NCI-H2196 (cell line): ENCODE data around the gene NUAK2.
"Not testable (repeated sequence)": the region's sequence is repeated elsewhere in the genome, so short reads cannot be mapped to it uniquely, and the experiment has no call there.

Source experiments
- DNase-seq: peaks from one replicate; lab custom pipeline; 2025; ENCODE audit not compliant: unreplicated experiment; lab: John Stamatoyannopoulos, UW

Gene NUAK2

DNA sequence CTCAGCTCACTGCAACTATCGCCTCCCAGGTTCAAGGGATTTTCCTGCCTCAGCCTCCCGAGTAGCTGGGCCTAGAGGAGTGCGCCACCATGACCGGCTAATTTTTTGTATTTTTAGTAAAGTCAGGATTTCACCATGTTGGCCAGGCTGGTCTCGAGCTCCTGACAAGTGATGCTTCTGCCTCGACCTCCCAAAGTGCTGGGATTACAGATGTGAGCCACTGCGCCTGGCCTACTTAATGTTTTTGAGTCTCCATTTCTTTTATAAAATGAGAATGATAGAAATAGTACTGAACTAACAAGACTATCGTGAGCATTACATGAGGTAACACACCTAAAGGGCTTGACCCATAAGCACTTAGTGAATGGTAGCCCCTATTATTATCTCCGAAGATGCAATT is 21.4 kb downstream of the NUAK2 start:
- DNase-seq, result no peak

- DNase-seq, result no peak
Measured at GRCh38 chr1:205298191-205298994, 23.2 kb downstream of the NUAK2 start.

DNA sequence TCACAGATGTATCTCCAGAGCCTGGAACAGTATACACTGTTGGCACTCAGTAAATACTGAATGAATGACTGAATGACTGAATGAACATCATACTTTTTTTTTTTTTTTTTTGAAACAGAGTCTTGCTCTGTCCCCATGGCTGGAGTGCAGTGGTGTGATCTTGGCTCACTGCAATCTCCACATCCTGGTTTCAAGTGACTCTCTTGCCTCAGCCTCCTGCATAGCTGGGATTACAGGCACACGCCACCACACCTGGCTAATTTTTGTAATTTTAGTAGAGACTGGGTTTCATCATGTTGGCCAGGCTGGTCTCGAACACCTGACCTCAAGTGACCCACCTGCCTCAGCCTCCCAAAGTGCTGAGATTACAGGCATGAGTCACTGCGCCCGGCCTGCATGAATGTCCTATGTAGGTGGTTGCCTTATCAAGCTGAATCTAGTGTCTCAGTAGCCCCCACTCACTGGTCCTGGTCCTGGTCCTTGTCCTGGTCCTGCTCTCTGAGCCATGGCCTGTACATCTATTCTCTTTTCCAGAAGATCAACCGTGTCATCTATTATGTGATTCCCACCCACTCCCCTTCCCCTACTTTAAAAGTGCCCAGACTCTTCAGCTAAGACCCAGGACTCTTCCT is 23.9 kb downstream of the NUAK2 start:
- DNase-seq, result not testable (repeated sequence)

DNA sequence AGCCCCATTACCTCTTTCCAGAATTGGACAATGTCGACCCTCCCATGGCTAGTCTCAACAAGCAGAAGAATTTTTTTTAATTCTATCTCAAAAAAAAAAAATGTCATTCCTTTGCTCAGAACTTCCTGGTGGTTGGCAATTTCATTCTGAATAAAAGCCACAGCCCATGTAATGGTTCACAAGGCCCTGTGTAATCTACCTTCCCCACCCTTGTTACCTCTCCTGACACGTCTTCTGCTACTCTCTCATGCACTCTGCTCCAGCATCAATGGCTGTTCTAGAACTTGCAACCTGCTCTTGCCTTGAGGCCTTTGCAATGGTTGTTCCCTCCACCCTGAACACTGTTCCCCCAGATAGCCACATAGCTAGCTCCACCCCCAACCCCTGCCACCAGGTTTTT is 25.4 kb downstream of the NUAK2 start:
- DNase-seq, result no peak

GRCh38 chr1:205294934-205295333 is 26.6 kb downstream of the NUAK2 start:
- no peak for DNase-seq

DNA sequence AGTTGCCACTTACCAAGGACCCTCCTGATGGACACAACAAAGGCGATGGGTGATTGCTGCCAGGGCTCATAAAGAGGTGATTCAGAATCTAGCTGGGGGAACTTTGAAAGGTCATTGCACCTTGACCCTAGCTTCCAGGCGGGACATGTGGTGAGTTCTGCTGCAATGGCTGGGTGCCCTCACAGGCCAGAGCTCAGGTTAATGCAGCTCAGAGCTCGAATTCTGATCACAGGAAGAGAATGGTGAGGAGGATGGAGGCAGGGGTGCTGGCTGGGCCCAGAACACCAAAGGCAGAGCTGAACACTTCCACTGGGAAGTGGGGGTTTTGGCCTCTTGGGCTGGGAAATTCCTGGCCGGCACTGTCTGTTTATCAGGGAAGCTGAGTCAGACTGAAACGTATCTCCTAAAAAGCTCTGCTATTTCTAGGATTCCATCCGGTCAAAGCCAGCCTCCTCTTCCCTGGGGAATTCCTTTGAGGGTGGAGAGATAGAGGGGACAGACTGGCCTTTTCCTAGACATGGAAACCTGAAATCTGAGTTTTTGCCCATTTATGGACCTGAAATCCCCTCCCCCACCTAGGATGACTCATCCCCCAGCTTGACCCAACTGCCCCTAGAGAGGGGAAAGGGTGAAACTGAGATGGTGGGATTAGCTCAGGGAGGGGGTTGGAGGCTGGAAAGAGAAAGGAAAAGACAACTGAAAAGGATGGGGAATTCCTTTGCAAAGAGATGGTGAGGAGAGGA is 27.2 kb downstream of the NUAK2 start:
- no peak for DNase-seq

DNA sequence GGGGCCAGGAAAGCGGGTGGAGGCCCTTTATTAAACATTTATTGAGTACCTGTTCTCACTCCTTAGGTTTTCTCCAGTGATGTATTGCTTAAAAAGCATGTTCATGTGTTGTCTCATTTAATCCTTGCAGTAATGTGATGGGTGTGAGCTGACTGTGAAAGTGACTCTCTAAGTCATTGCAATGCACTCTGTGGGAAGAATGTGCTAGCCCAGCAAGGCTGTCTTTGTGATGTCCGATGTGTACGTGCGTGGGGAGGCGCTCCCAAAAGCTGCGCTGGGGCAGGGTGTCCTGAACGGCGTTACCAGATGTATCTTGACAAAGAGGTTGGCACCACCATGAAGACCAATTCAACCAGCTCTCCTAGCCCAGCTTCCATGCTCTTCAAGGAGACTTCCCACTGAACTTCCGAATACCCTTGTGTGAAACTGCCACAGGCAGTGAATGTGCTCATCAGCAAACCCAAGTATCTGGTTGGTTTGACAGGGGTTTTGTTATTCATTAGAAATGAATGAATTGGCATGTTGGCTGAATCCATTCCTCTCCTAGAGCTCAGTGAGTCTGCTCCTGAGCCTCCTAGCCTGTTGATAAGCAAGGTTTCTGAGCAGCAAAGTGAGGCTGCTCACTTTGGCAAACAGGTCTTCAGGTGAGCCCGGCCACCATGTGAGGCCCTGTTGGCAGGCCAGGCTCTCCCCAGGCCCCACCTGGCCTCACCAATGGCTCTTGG is 28.0 kb downstream of the NUAK2 start:
- DNase-seq, result no peak

- DNase-seq, result no peak
Measured at GRCh38 chr1:205291596-205291995, 29.9 kb downstream of the NUAK2 start.

- DNase-seq, result no peak
Measured at GRCh38 chr1:205287767-205288559, 33.6 kb downstream of the NUAK2 start.

DNA sequence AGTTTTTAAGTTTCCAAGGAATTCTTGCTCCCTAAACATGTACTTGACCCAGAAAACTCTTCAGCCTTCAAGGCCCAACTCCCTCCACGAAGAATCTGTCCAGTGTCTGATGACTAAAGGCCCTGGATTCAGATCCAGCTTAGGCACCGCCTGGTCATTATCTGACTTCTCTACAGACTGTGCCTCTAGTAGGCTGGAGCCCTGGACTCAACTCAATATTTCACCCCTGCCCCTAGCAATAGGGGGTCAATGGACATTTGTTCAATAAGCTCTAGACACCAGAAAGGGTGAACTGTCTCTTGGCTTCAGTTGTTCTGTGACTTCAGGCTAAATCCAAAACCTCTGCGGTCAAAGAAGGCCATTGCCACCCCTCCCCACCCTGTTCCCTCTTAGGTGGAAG is 34.5 kb downstream of the NUAK2 start:
- no peak for DNase-seq

DNA sequence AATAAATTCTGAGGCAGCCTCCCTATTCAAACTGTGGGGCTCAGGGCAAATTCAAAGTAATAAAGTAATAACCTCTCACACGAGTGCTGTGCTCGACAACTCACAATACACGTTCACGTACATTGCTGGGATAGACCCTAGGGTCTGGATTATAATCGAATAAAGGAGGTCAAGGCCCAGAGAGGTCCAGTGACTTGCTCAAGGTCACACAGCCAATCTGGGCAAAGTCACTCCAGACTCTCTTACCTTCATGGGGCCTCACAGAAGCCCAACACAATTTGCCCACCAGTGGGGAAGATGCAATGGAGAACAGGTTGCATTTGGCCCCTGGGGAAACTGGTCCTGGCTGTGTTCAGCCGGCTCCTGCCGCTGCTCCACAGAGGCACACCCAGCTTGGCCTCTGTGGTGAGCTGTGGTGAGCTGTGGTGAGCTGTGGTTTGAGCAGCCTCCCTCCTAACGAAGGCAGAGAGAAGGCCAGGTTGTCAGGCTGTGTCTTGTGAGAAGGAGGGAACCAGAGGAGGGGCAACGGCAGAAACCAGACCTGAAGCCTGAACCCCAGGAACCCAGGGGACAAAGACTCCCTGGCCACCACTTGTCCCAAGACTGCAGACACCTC is 35.1 kb downstream of the NUAK2 start:
- no peak for DNase-seq

- DNase-seq, result no peak
Measured at GRCh38 chr1:205285381-205286101, 36.0 kb downstream of the NUAK2 start.

DNA sequence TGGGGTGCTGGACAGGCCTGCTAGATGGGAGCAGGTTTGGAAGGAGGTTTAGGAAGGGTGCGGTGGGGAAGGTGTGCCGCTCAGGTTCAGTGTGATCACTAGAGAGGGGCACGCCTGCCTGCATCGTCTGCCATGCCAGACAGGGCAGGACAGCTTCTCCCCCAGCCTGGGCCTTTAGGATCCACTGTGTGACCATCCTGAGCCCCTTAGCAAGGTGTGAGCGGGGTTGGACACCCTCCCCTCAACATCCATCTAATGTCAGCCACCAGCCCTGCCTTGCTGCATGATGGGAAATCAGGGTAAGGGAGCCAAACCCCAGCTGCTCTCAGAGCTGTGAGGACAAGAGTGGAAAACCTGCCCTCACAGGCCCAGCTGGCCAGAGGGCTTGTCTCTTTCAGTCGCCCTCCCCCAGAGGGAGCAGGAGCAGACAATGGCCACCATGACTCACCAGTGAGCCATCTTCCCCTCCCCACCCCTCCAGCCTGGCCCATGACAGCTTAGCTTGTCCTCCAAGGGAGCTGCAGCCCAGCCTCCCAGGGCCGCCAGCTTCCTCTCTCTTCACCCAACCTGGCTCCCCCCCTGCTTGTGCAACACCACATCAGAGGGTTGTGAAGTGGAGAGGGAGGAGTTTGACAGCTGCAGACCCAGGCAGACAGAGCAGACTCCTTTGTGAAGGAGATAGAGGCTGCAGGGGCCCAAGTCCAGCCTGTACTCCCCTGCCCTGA is 37.0 kb downstream of the NUAK2 start:
- DNase-seq, result peak; percentile 96

GRCh38 chr1:205283270-205284147 is 38.0 kb downstream of the NUAK2 start:
- no peak for DNase-seq

DNA sequence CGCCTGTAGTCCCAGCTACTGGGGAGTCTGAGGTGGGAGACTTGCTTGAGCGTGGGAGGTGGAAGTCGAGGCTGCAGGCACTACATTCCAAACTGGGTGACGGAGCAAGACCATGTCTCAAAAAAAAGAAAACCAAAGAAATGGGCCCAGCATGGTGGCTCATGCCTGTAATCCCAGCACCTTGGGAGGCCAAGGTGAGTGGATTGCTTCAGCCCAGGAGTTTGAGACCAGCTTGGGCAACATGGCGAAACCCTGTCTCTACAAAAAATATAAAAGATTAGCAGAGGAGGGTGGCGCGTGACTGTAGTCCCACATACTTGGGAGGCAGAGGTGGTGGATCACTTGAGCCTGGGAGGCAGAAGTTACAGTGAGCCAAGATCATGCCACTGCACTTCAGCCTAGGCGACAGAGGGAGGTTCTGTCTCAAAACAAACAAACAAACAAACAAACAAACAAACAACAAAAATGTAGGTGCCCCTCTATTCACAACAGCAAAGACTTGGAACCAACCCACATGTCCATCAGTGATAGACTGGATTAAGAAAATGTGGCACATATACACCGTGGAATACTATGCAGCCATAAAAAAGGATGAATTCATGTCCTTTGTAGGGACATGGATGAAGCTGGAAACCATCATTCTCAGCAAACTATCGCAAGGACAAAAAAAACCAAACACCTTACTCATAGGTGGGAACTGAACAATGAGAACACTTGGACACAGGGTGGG is 40.7 kb downstream of the NUAK2 start:
- DNase-seq, result not testable (repeated sequence)

DNA sequence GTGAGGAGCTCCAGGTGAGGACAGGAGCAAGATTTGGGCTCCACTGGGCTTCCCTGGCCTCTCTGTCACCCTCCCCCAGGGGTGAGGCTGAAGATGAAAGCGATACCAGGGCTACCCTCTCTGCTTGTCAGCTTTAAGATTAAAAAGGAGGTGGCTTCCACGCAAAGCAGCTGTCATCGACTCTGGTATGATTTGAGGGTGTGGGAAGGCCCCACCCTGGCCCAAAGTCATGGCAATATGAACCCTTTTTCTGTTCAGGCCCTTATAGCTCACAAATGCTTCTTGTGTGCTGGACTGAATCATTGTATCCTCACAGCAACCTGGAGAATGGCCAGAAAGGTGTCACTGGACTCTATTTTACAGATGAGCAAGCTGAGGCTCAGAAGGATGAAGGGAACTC is 41.6 kb downstream of the NUAK2 start:
- DNase-seq, result no peak

DNA sequence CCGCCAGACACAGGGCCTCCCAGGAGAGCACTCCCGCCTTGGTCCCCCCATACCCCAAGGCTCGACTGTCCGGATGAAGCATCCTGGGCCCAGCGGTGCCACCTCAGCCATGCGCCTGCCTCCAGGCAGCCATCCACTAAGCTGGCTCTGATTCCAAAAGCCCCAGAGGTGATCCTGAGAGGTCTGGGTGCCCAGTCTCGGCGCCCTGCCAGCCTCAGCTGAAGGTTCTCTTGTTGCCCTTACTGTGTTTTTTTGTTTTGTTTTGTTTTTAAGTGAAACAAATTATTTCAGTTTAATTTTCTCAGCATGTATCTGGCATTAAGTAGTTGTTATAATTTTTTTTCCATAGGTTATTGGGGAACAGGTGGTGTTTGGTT is 44.9 kb downstream of the NUAK2 start:
- no peak for DNase-seq
